Measurements from ENCODE around the gene WRNIP1.
A peak's percentile ranks its signal among the peaks of the same experiment; 100 is the strongest.

WRNIP1 gene

GRCh38 chr6:2765166-2765895 lies at the start of gene WRNIP1:
Gene WRNIP1, plus strand, starts transcription at chr6:2765393. Its CDS starts 230 bp downstream, at chr6:2765623.
- Histone ChIP-seq H3K9me3 (ENCODE audit: control insufficient read depth, insufficient read depth, low read length) (no peaks in the 10 kb centered on the region), H3K36me3 (ENCODE audit: insufficient read depth, low read length) (no peaks in the 10 kb centered on the region), H3K9ac (ENCODE audit: low read depth, low read length) (peak within 1 kb of the TSS; percentile 80), H3K4me1 (ENCODE audit: insufficient read depth, low read length) (peaks cover 10% of the 10 kb centered on the region)

- H3K9ac ChIP-seq (ENCODE audit: low read depth, low read length) = no peak overlapping the region
- H3K9me3 ChIP-seq (ENCODE audit: control insufficient read depth, insufficient read depth, low read length) = peaks cover 9% of the 10 kb centered on the region
- no peaks in the 10 kb centered on the region for H3K36me3 ChIP-seq (ENCODE audit: insufficient read depth, low read length)
- H3K4me1 ChIP-seq (ENCODE audit: insufficient read depth, low read length) = peaks cover 12% of the 10 kb centered on the region
These were observed 49.5 kb upstream of the WRNIP1 start for GRCh38 chr6:2715737-2716136.

- Histone ChIP-seq H3K36me3 (ENCODE audit: insufficient read depth, low read length) (no peaks in the 10 kb centered on the region), H3K4me1 (ENCODE audit: insufficient read depth, low read length) (peaks cover 12% of the 10 kb centered on the region)
These were observed 48.1 kb upstream of the WRNIP1 start for GRCh38 chr6:2716936-2717700.

GRCh38 chr6:2718334-2719092 lies 46.7 kb upstream of the WRNIP1 start:
- Histone ChIP-seq H3K9ac (ENCODE audit: low read depth, low read length) (no peak overlapping the region), H3K36me3 (ENCODE audit: insufficient read depth, low read length) (no peaks in the 10 kb centered on the region), H3K9me3 (ENCODE audit: control insufficient read depth, insufficient read depth, low read length) (peaks cover 11% of the 10 kb centered on the region), H3K4me1 (ENCODE audit: insufficient read depth, low read length) (peaks cover 10% of the 10 kb centered on the region)

More at GRCh38 chr6:2716936-2717700, 48.1 kb upstream of the WRNIP1 start:
- peaks cover 4% of the 10 kb centered on the region for H3K9me3 ChIP-seq (ENCODE audit: control insufficient read depth, insufficient read depth, low read length)
- no peak overlapping the region for H3K9ac ChIP-seq (ENCODE audit: low read depth, low read length)

DNA sequence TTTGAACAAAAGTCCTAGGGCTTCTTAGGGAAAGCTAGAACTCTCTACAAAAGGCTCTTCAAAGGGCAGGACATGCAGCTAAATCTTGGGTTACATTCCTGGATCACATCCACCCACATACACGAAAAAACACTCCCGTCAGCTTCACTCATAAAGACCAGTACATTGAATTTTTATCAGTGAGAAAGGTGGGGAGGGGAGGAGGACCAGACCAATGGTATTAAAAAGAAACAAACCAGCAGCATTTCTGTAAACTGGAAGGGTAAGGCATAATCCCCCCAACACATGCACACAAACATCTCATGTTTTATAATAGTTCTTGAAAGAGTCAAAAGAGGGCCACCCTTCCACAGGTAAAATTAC lies 46.1 kb upstream of the WRNIP1 start:
- peaks cover 12% of the 10 kb centered on the region for H3K9me3 ChIP-seq (ENCODE audit: control insufficient read depth, insufficient read depth, low read length)
- H3K9ac ChIP-seq (ENCODE audit: low read depth, low read length) = no peak overlapping the region
- peaks cover 4% of the 10 kb centered on the region; the same call in 1 of the 2 replicates for H3K4me1 ChIP-seq (ENCODE audit: insufficient read depth, low read length)
- H3K36me3 ChIP-seq (ENCODE audit: insufficient read depth, low read length) = no peaks in the 10 kb centered on the region

DNA sequence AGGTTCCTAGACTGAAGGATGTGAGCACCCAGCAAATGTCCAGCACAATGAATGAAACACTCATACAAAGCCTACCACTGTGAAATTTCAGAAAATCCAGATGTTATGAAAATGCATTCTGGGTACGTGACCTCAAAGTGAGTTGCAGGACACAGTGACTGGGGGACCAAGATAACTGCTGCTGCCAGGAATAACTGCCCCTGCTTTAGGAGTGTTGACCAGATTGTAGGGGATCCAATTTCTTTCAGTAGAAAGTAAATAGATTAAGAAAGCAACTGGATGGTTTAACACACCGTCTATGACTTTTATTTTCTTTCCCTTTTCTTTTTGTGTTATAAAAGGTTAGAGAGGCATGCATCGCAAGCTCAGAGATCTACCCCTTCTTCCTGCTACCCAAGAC lies 44.0 kb upstream of the WRNIP1 start:
- Histone ChIP-seq H3K36me3 (ENCODE audit: insufficient read depth, low read length) (no peaks in the 10 kb centered on the region), H3K4me1 (ENCODE audit: insufficient read depth, low read length) (0 out of 2 replicates have a peak, but pooled peaks cover 3% of the 10 kb centered on the region), H3K9me3 (ENCODE audit: control insufficient read depth, insufficient read depth, low read length) (peaks cover 10% of the 10 kb centered on the region; the same call in 1 of the 2 replicates), H3K9ac (ENCODE audit: low read depth, low read length) (no peak overlapping the region)

- H3K36me3 ChIP-seq (ENCODE audit: insufficient read depth, low read length) = no peaks in the 10 kb centered on the region
- H3K9ac ChIP-seq (ENCODE audit: low read depth, low read length) = no peak overlapping the region
- 0 out of 2 replicates have a peak, but pooled peaks cover 3% of the 10 kb centered on the region for H3K4me1 ChIP-seq (ENCODE audit: insufficient read depth, low read length)
- peaks cover 10% of the 10 kb centered on the region; the same call in 1 of the 2 replicates for H3K9me3 ChIP-seq (ENCODE audit: control insufficient read depth, insufficient read depth, low read length)
These were observed 39.7 kb upstream of the WRNIP1 start for GRCh38 chr6:2725364-2725988.

GRCh38 chr6:2725999-2726567 lies 39.1 kb upstream of the WRNIP1 start:
- peaks cover 10% of the 10 kb centered on the region; the same call in 1 of the 2 replicates for H3K9me3 ChIP-seq (ENCODE audit: control insufficient read depth, insufficient read depth, low read length)
- no peak overlapping the region for H3K9ac ChIP-seq (ENCODE audit: low read depth, low read length)
- peaks cover 7% of the 10 kb centered on the region for H3K4me1 ChIP-seq (ENCODE audit: insufficient read depth, low read length)
- H3K36me3 ChIP-seq (ENCODE audit: insufficient read depth, low read length) = no peaks in the 10 kb centered on the region

DNA sequence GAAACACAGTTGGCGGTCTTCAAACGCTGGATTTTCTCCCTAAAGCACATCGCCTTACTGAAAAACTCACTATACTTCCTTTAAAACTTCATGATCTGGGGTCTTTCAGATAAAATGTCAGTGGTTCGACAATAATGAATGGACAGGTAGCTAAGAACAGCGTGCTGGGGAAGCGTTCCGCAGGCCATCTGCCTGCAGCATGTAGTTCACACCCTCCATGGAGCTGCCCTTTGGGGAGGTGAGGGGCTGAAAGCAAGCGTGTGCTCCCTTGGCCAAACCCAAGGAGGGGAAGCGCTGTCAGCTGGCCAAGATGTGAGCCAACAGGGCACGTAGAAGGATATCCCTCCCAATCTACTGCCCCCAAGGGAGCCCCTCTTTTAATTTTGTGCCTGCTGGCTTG lies 35.3 kb upstream of the WRNIP1 start:
- H3K9me3 ChIP-seq (ENCODE audit: control insufficient read depth, insufficient read depth, low read length) = no peaks in the 10 kb centered on the region
- H3K9ac ChIP-seq (ENCODE audit: low read depth, low read length) = no peak overlapping the region
- no peaks in the 10 kb centered on the region for H3K36me3 ChIP-seq (ENCODE audit: insufficient read depth, low read length)
- H3K4me1 ChIP-seq (ENCODE audit: insufficient read depth, low read length) = peaks cover 30% of the 10 kb centered on the region

DNA sequence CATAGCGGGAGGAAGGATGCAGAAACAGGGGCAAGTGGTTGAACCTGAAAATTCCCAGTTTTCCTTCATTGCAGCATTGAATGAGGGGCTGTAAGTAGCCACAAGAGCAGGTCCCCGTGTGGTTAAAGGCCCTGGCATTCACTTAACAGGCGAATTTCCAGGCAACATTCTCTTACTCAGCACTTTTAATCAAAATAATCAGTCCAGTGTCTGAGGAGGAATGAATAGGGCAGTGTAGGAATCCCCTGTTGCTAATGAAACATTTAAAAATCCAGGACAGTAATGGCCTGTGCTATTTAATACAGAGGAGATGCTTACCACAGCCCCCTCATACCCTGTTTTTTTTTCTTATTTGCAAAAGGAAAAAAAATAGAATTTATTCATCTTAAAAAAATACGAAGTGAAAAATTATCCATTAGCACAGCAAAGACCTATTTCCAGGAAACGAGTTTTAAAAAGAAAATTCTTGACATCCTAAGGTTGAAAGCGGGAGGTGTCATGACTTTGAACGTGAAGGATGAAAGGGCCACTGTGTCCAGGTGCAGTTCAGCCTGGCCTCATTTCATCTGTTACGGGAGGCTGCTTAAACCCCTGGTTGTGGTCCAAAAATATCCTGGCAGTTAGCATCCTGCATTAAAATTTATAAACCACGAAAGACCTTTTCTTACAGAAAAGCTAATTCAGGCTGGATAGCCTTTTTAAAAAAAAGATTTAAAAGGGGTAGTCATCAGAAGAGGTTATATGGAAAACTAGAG lies 34.7 kb upstream of the WRNIP1 start:
- Histone ChIP-seq H3K36me3 (ENCODE audit: insufficient read depth, low read length) (no peaks in the 10 kb centered on the region), H3K9ac (ENCODE audit: low read depth, low read length) (no peak overlapping the region), H3K4me1 (ENCODE audit: insufficient read depth, low read length) (peaks cover 36% of the 10 kb centered on the region), H3K9me3 (ENCODE audit: control insufficient read depth, insufficient read depth, low read length) (no peaks in the 10 kb centered on the region)

- Histone ChIP-seq H3K36me3 (ENCODE audit: insufficient read depth, low read length) (no peaks in the 10 kb centered on the region), H3K9ac (ENCODE audit: low read depth, low read length) (no peak overlapping the region), H3K9me3 (ENCODE audit: control insufficient read depth, insufficient read depth, low read length) (no peaks in the 10 kb centered on the region), H3K4me1 (ENCODE audit: insufficient read depth, low read length) (peaks cover 39% of the 10 kb centered on the region)
These were observed 33.8 kb upstream of the WRNIP1 start for GRCh38 chr6:2731281-2731909.

DNA sequence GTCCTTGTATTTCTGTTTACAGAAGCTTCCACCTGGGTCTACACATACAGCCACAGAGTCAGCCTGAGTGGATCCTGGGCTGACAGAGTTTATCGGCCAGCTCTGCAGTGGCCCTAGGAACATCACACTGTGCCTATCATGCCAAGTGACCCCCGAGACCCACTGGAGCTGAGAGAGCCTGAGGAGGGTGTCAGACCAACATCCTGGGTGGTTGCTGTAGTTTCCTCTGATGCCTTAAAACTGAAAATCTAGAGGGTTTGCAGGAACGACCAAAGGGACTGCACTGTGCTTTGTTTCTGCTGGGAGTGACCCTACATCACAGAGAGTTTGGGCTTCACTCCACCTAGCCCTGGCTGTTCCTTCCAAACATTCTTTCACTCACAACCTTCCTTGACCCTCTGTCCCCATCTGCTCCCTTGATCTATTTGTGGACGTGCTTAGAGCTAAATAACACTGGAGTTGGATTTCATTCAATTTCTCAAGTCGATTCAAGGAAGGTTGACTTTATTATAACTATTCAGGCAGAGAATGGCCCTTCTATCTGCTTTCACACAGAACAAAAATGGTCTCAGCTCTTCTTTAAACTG lies 32.6 kb upstream of the WRNIP1 start:
- no peak overlapping the region for H3K9ac ChIP-seq (ENCODE audit: low read depth, low read length)
- no peaks in the 10 kb centered on the region for H3K36me3 ChIP-seq (ENCODE audit: insufficient read depth, low read length)
- no peaks in the 10 kb centered on the region for H3K9me3 ChIP-seq (ENCODE audit: control insufficient read depth, insufficient read depth, low read length)
- H3K4me1 ChIP-seq (ENCODE audit: insufficient read depth, low read length) = peaks cover 39% of the 10 kb centered on the region

DNA sequence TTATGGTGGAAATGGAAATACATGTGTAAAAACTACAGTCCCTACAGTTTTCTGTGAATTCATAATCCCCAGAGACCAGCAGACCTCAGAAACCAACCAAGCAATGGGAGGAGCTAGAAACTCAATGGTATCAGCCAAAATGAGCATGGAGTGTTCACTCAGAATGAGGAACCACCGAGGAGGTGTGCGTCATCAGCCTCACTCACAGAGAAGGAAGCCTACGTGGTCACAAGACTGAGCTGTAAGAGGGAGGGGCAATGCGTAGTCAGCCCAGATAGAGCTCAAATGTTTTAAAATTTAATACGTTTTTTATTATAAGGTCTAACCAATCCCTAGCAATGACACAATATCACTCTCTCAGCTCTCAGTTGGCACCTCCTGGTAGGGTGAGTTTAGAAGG lies 31.9 kb upstream of the WRNIP1 start:
- Histone ChIP-seq H3K36me3 (ENCODE audit: insufficient read depth, low read length) (no peaks in the 10 kb centered on the region), H3K9me3 (ENCODE audit: control insufficient read depth, insufficient read depth, low read length) (no peaks in the 10 kb centered on the region), H3K9ac (ENCODE audit: low read depth, low read length) (no peak overlapping the region), H3K4me1 (ENCODE audit: insufficient read depth, low read length) (peaks cover 39% of the 10 kb centered on the region)
